HCT116 (cell line): ENCODE data around the gene CDH4. TPM values are rescaled to one million over a fixed set of nuclear protein-coding genes. Genes with fewer than 3 reads are reported as not detected.

Experiments
- ATAC-seq: fragments of 200-7000 bp; cut with Tn5 transposase; 2 replicates; pipeline ENCODE4 v1.9.1; 2020; ENCODE audit warnings: mild to moderate bottlenecking, moderate library complexity
- BruUV-seq: library from RNA; stranded (reverse); fragments of 400-500 nt; replicated peaks from 2 replicates; lab custom pipeline; 2021; lab: Mats Ljungman, UMichigan
- CTCF ChIA-PET: fragments of 300-600 bp; sonication (Branson Sonifier 250); formaldehyde crosslinking; loops from one replicate; lab custom pipeline; 2021; ENCODE audit warnings: antibody characterized with exemption; lab: Charles Lee
- POLR2A ChIA-PET: fragments of 300-600, 350-600 bp; sonication (Branson Sonifier 250); formaldehyde crosslinking; loops from one replicate; lab custom pipeline; 2021; ENCODE audit warnings: antibody characterized with exemption; lab: Charles Lee
- RAD21 ChIA-PET, 2 experiments: fragments of 300-600 bp; sonication (Branson Sonifier 250); formaldehyde crosslinking; loops; one replicate each; lab custom pipeline; 2023; ENCODE audit warnings: low total read pairs in 2 of 2; ENCODE audit not compliant: uncharacterized antibody in 2 of 2, unreplicated experiment in 2 of 2, low non-redundant PET in 1 of 2; lab: Charles Lee
- DNase-seq: peaks from one replicate; pipeline ENCODE4 v3.0.0-alpha.2; 2010; ENCODE audit warnings: low read depth, low spot score
- H2AFZ ChIP-seq: fragments of 200-600 bp; shearing (Covaris generic), sonication (generic); 2 replicates; pipeline ENCODE4 v1.6.1; 2017; ENCODE audit warnings: low read depth, mixed run types, mixed read lengths, antibody characterized with exemption, low read length; ENCODE audit not compliant: poor library complexity, severe bottlenecking
- H3K27ac ChIP-seq: 2 replicates; pipeline ENCODE4 v1.5.1; 2012; ENCODE audit warnings: low read depth, low read length
- H3K27me3 ChIP-seq: fragments of 200-600 bp; sonication (generic); 2 replicates; pipeline ENCODE4 v1.6.1; 2016; ENCODE audit warnings: mixed run types, low read length, mixed read lengths; ENCODE audit not compliant: insufficient read depth
- H3K36me3 ChIP-seq, 2 experiments: fragments of 200-500 bp in 1 of 2; fragments of 200-600 bp in 1 of 2; sonication (Bioruptor generic) in 1 of 2; sonication (generic) in 1 of 2; 2 replicates each; pipeline versions ENCODE4 v1.5.1 to v1.6.1; 2014 to 2016; ENCODE audit warnings: low read length in 2 of 2, inconsistent platforms in 1 of 2, mixed read lengths in 1 of 2, mixed run types in 1 of 2; ENCODE audit not compliant: insufficient read depth in 2 of 2, control insufficient read depth in 1 of 2
- H3K4me1 ChIP-seq, 2 experiments: fragments of 200-600 bp in 1 of 2; sonication (generic) in 1 of 2; 2 replicates each; pipeline versions ENCODE4 v1.5.1 to v1.6.1; 2012 to 2017; ENCODE audit warnings: low read length in 2 of 2, inconsistent platforms in 1 of 2, mild to moderate bottlenecking in 1 of 2, mixed read lengths in 1 of 2, mixed run types in 1 of 2, moderate library complexity in 1 of 2; ENCODE audit not compliant: insufficient read depth in 2 of 2, control insufficient read depth in 1 of 2
- H3K4me2 ChIP-seq: fragments of 200-600 bp; sonication (generic); 2 replicates; pipeline ENCODE4 v1.6.1; 2017; ENCODE audit warnings: mixed run types, low read length, mixed read lengths
- H3K4me3 ChIP-seq, 2 experiments: fragments of 200-600 bp in 1 of 2; sonication (generic) in 1 of 2; replicated peaks in 1 of 2; 2 replicates each; pipeline ENCODE4 v1.5.1; 2011 to 2016; ENCODE audit warnings: low read length in 2 of 2, control low read depth in 1 of 2, low read depth in 1 of 2, mild to moderate bottlenecking in 1 of 2, mixed read lengths in 1 of 2, mixed run types in 1 of 2
- H3K79me2 ChIP-seq: fragments of 200-600 bp; sonication (generic); 2 replicates; pipeline ENCODE4 v1.6.1; 2017; ENCODE audit warnings: mild to moderate bottlenecking, mixed run types, low read length, moderate library complexity, mixed read lengths; ENCODE audit not compliant: insufficient read depth
- H3K9ac ChIP-seq: fragments of 200-600 bp; sonication (generic); 2 replicates; pipeline ENCODE4 v1.6.1; 2016; ENCODE audit warnings: low read length, mixed read lengths
- H3K9me2 ChIP-seq: fragments of 200-600 bp; sonication (generic), shearing (Covaris generic); 2 replicates; pipeline ENCODE4 v1.6.1; 2017; ENCODE audit warnings: mixed run types, mild to moderate bottlenecking, moderate library complexity; ENCODE audit not compliant: insufficient read depth
- H3K9me3 ChIP-seq, 2 experiments: fragments of 200-500 bp in 1 of 2; fragments of 200-600 bp in 1 of 2; sonication (Bioruptor generic) in 1 of 2; sonication (generic) in 1 of 2; 2 replicates each; pipeline ENCODE4 v1.6.1; 2014 to 2017; ENCODE audit warnings: low read length in 2 of 2, mixed read lengths in 2 of 2, inconsistent platforms in 1 of 2, low read depth in 1 of 2, mild to moderate bottlenecking in 1 of 2, mixed run types in 1 of 2, moderate library complexity in 1 of 2; ENCODE audit not compliant: control insufficient read depth in 1 of 2, insufficient read depth in 1 of 2
- H4K20me1 ChIP-seq: fragments of 200-600 bp; sonication (generic), shearing (Covaris generic); 2 replicates; pipeline ENCODE4 v1.6.1; 2017; ENCODE audit warnings: mixed run types, mild to moderate bottlenecking, moderate library complexity; ENCODE audit not compliant: insufficient read depth
- ATF3 ChIP-seq: IDR thresholded peaks from 2 replicates; pipeline ENCODE4 v1.6.1; 2012
- CBX3 ChIP-seq: IDR thresholded peaks from 2 replicates; pipeline ENCODE4 v1.6.1; 2012; ENCODE audit warnings: low read depth
- CEBPB ChIP-seq: IDR thresholded peaks from 2 replicates; pipeline ENCODE4 v1.6.1; 2012; ENCODE audit warnings: low read depth
- EGR1 ChIP-seq: IDR thresholded peaks from 2 replicates; pipeline ENCODE4 v1.6.1; 2012; ENCODE audit warnings: low read depth
- ELF1 ChIP-seq: IDR thresholded peaks from 2 replicates; pipeline ENCODE4 v1.6.1; 2012; ENCODE audit warnings: low read depth, borderline replicate concordance
- EZH2phosphoT487 ChIP-seq: fragments of 200-600 bp; IDR thresholded peaks from 2 replicates; pipeline ENCODE4 v1.6.1; 2018; ENCODE audit warnings: antibody characterized with exemption, borderline replicate concordance
- POLR2A ChIP-seq: IDR thresholded peaks from 2 replicates; pipeline ENCODE4 v1.7.0; 2011; ENCODE audit warnings: borderline replicate concordance; ENCODE audit not compliant: insufficient read depth, insufficient read length; ENCODE audit errors: extremely low read depth
- POLR2AphosphoS5 ChIP-seq: IDR thresholded peaks from 2 replicates; pipeline ENCODE4 v1.6.1; 2011; ENCODE audit warnings: mild to moderate bottlenecking, low read depth, low read length, moderate library complexity
- RAD21 ChIP-seq: IDR thresholded peaks from 2 replicates; pipeline ENCODE4 v1.6.1; 2012; ENCODE audit warnings: low read depth, mild to moderate bottlenecking
- SIN3A ChIP-seq: IDR thresholded peaks from 2 replicates; pipeline ENCODE4 v1.6.1; 2012; ENCODE audit warnings: low read depth
- SP1 ChIP-seq: IDR thresholded peaks from 2 replicates; pipeline ENCODE4 v1.6.1; 2012; ENCODE audit warnings: low read depth
- TCF7L2 ChIP-seq: IDR thresholded peaks from 2 replicates; pipeline ENCODE4 v1.7.0; 2011; ENCODE audit warnings: borderline replicate concordance, inconsistent platforms; ENCODE audit not compliant: insufficient read depth, insufficient read length; ENCODE audit errors: extremely low read depth
- YY1 ChIP-seq: IDR thresholded peaks from 2 replicates; pipeline ENCODE4 v1.6.1; 2011; ENCODE audit warnings: low read length, low read depth, moderate library complexity, mild to moderate bottlenecking; ENCODE audit not compliant: insufficient replicate concordance; ENCODE audit errors: extremely low read depth
- ZBTB33 ChIP-seq: IDR thresholded peaks from 2 replicates; pipeline ENCODE4 v1.6.1; 2011; ENCODE audit warnings: mild to moderate bottlenecking, low read length, moderate library complexity; ENCODE audit not compliant: insufficient replicate concordance; ENCODE audit errors: extremely low read depth
- ZFX ChIP-seq: fragments of 450-650 bp; IDR thresholded peaks from 2 replicates; pipeline ENCODE4 v1.6.1; 2017
- intact Hi-C: fragments of 100-400 bp; cut with micrococcal nuclease; formaldehyde crosslinking; loops from 2 replicates; pipeline ENCODE4 v1.10.0; 2022
- total RNA-seq: library from RNA; stranded (reverse); gene quantifications from one replicate; pipeline ENCODE4 v1.2.1, GENCODE V29; 2021; ENCODE audit not compliant: unreplicated experiment
- TF ChIP-seq, protein P1 (sequence below): IDR thresholded peaks from 2 replicates; pipeline ENCODE4 v1.6.1; 2012; ENCODE audit warnings: low read depth
- TF ChIP-seq, protein P2 (sequence below): IDR thresholded peaks from 2 replicates; pipeline ENCODE4 v1.6.1; 2012
- TF ChIP-seq, protein P3 (sequence below), 3 experiments: fragments of 200-600 bp in 1 of 3; sonication (generic) in 1 of 3; IDR thresholded peaks in 2 of 3; conservative IDR thresholded peaks in 1 of 3; 2 replicates each; pipeline ENCODE4 v1.5.1; 2012 to 2017; ENCODE audit warnings: low read depth in 2 of 3, low read length in 2 of 3, antibody characterized with exemption in 1 of 3, borderline replicate concordance in 1 of 3, control low read depth in 1 of 3, mild to moderate bottlenecking in 1 of 3, mixed read lengths in 1 of 3, mixed run types in 1 of 3, moderate library complexity in 1 of 3; ENCODE audit not compliant: insufficient read depth in 1 of 3

The CDH4 gene
- total RNA-seq, 1 experiment from 2014 or later, result not detected

- BruUV-seq, result no TSS peak
- Histone ChIP-seq H3K27ac (no peak overlapping the region), H3K9me2 (no peaks in the 10 kb centered on the region), H3K4me3 (no peak overlapping the region), H2AFZ (no peak overlapping the region), H3K27me3 (no peaks in the 10 kb centered on the region), H3K79me2 (no peaks in the 10 kb centered on the region), H3K4me2 (no peak overlapping the region), H3K36me3 (no peaks in the 10 kb centered on the region), H4K20me1 (no peaks in the 10 kb centered on the region), H3K9me3 (no peaks in the 10 kb centered on the region), H3K4me1 (no peaks in the 10 kb centered on the region), H3K9ac (no peak overlapping the region)
- DNase-seq, result no peak
- intact Hi-C loops, result no loop called here
- ATAC-seq, result no peak
- POLR2A ChIA-PET, result no interaction called here
- TF ChIP-seq YY1 (no peak), CBX3 (no peak), TCF7L2 (no peak), POLR2A (no peak), ELF1 (no peak), ZFX (no peak), RAD21 (no peak), ZBTB33 (no peak), EZH2phosphoT487 (no peak), SIN3A (no peak), ATF3 (no peak), SP1 (no peak), POLR2AphosphoS5 (no peak), CEBPB (no peak), EGR1 (no peak)
- TF ChIP-seq, protein P1, sequence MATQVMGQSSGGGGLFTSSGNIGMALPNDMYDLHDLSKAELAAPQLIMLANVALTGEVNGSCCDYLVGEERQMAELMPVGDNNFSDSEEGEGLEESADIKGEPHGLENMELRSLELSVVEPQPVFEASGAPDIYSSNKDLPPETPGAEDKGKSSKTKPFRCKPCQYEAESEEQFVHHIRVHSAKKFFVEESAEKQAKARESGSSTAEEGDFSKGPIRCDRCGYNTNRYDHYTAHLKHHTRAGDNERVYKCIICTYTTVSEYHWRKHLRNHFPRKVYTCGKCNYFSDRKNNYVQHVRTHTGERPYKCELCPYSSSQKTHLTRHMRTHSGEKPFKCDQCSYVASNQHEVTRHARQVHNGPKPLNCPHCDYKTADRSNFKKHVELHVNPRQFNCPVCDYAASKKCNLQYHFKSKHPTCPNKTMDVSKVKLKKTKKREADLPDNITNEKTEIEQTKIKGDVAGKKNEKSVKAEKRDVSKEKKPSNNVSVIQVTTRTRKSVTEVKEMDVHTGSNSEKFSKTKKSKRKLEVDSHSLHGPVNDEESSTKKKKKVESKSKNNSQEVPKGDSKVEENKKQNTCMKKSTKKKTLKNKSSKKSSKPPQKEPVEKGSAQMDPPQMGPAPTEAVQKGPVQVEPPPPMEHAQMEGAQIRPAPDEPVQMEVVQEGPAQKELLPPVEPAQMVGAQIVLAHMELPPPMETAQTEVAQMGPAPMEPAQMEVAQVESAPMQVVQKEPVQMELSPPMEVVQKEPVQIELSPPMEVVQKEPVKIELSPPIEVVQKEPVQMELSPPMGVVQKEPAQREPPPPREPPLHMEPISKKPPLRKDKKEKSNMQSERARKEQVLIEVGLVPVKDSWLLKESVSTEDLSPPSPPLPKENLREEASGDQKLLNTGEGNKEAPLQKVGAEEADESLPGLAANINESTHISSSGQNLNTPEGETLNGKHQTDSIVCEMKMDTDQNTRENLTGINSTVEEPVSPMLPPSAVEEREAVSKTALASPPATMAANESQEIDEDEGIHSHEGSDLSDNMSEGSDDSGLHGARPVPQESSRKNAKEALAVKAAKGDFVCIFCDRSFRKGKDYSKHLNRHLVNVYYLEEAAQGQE, result no peak
- TF ChIP-seq, protein P2, sequence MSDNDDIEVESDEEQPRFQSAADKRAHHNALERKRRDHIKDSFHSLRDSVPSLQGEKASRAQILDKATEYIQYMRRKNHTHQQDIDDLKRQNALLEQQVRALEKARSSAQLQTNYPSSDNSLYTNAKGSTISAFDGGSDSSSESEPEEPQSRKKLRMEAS, result no peak
- TF ChIP-seq, protein P3, sequence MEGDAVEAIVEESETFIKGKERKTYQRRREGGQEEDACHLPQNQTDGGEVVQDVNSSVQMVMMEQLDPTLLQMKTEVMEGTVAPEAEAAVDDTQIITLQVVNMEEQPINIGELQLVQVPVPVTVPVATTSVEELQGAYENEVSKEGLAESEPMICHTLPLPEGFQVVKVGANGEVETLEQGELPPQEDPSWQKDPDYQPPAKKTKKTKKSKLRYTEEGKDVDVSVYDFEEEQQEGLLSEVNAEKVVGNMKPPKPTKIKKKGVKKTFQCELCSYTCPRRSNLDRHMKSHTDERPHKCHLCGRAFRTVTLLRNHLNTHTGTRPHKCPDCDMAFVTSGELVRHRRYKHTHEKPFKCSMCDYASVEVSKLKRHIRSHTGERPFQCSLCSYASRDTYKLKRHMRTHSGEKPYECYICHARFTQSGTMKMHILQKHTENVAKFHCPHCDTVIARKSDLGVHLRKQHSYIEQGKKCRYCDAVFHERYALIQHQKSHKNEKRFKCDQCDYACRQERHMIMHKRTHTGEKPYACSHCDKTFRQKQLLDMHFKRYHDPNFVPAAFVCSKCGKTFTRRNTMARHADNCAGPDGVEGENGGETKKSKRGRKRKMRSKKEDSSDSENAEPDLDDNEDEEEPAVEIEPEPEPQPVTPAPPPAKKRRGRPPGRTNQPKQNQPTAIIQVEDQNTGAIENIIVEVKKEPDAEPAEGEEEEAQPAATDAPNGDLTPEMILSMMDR (IDR thresholded peaks at IDR 0.05 in 2 of 3, conservative IDR thresholded peaks at IDR 0.05 in 1 of 3; ENCODE audit: borderline replicate concordance in 1 of 3, insufficient read depth in 1 of 3, low read depth in 2 of 3, low read length in 2 of 3), result no peak
- CTCF ChIA-PET, result no interaction called here
- RAD21 ChIA-PET, result no interaction called here
Observed at GRCh38 chr20:61581825-61582188, 329.7 kb downstream of the CDH4 start.
